Effector CD4-positive, alpha-beta T cell (primary cell): ENCODE data around the gene GRIK2.

ENCODE experiments used
- DNase-seq: peaks from one replicate; pipeline ENCODE4 v3.0.0-alpha.2; 2020

GRIK2 gene

DNA sequence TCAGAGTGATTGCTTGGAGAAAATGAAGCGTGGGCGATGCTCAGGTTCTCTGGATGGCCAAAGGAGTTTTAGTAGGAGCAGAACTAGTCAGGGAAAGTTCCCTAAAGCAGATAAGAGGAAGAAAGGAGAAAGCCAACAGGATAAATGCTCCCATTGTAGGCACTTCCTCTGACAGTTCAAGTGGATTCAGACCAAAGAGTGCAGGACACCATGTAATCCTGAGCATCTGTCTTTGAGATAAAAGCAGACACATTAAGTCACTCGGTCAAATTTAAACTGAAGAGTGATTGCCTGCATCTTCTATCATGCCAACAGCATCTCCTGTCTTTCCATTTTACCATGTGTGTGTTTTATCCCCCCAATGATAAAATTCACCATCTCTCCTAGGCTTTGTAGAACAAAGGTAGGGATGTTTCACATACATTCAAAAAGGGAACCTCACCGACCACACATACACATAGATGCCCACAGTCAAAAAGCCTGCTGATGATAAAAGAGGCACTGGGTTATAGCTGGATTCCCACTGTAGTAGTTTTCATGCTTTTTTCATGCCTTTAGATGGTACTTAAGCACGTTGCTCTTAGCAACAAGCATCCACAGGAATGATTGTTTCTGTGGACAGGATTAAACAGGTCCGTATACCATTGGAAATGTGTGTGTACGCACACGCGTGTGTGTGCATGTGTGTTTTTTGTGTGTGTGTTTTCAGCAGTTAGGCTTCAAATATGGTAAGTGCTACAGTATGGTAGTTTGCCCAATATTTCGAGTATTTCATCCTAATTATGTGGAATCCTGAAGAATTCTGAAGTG is 7.0 kb downstream of the GRIK2 start:
- no peak for DNase-seq

- DNase-seq: no peak
Observed at GRCh38 chr6:101401171-101401570, 7.7 kb downstream of the GRIK2 start.

DNA sequence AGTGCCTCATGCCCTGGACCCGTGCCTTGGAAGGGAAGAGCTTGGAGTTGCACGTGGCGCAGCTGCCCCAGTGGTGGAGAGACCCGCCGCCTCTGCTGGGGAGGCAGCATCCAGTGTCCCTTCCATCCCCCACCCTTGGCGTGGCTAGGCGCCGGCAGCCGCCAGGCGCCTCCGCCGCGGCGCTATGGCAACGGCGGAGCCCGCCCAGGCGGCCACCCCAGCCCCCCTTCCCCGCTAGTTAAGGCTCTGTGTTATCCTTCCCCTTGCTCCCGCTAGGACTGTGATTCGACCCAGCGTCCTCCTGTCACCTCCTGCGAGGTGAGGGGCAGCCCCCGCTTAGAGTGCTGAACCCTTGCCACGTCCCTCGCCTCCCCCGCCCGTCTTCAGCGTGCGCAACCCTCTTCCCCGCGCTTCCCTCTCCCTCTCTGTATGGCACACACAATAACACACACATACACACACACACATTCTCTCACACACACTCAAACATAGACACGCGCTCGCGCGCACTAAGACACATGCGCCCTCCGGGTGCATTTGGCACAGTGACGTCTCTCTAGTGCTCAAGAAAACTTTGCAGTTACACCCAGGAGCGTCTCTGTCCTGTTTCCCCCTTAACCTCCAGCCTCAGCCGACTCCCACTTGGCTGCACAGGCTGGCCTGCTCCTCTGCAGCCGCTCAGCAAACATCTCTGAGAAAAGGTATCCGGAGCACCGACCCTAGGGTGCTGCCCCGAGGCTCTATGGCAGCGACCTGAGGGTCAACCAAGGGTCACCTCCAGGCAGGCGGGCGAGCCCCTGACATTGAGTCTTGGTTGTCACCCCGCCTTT is 8.5 kb downstream of the GRIK2 start:
- DNase-seq: no peak

GRCh38 chr6:101402622-101403031 is 9.1 kb downstream of the GRIK2 start:
- no peak for DNase-seq

DNA sequence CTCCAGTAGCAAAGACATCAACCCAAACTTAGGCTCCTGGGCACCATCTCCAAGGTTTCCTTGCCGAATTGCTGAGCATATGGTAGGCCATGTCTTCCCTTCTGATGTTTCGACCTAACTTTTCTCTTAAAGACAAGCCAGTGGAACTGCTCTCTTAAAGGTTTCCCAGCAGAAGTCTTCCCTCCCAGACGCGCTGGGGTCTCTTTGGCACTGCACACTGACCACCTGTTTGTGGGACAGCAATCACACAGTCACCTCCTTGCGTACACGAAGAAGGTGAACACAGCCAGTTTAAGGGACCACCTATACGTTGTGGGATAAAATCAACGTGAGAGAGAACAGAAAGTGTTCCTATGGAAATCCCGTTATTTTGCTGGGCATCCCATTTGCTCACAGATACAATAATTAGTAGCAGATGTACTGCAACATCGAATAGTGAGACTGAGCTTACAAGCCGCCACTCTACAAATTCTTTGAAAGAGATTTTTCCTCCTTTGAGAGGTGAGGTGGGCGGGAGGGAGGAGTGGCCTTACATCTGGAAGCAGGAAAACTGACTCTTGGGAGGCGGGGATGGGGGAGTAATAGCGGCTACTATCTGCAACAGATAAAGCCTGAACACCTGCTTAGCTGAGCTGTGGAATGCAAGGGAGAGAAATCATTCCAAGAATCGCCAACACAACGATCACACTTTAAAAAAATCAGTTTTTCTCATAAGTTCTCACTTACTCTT is 9.9 kb downstream of the GRIK2 start:
- DNase-seq: no peak

GRCh38 chr6:101404775-101405174 is 11.3 kb downstream of the GRIK2 start:
- DNase-seq: no peak

- no peak for DNase-seq
Observed at GRCh38 chr6:101413773-101414172, 20.3 kb downstream of the GRIK2 start.

- DNase-seq: no peak
Observed at GRCh38 chr6:101417900-101418299, 24.4 kb downstream of the GRIK2 start.

GRCh38 chr6:101422251-101422650 is 28.7 kb downstream of the GRIK2 start:
- no peak for DNase-seq

GRCh38 chr6:101422811-101423210 is 29.3 kb downstream of the GRIK2 start:
- no peak for DNase-seq

DNA sequence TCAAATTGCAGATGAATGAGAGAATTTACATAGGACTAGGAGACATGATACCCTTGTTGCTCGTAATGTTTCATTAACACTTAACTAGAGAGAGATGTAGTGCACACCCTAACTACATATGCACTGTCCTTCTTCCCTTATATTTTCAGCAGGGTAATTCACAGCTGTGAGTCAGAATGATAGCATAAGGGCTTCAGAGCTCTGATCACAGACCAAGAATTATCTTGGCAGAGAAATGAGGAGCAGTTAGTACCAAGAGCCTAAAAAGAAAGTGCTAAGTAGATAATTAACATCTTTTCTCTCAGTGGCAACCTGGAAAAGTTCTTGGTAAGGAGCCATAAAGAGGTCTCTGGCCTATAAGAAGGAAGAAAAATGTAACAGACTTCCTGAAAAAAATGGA is 35.8 kb downstream of the GRIK2 start:
- no peak for DNase-seq

DNA sequence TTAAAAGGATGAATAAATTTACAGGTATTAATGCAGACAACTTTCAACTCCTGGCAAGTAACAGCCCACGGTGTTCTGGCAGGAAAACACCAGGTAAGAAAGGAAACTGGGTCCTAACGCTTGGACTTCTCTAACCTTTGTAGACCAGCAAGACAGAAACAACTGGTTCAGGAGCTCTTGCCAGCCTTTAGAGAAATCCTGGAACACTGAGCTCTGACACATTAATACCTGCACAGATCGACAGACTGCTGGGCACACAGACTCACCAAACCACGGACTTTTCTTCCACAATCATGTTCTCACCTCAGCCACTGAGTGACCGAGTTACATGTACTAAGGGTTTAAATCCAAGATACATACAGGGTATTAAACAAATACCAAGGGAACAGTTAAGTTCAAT is 36.3 kb downstream of the GRIK2 start:
- no peak for DNase-seq

DNA sequence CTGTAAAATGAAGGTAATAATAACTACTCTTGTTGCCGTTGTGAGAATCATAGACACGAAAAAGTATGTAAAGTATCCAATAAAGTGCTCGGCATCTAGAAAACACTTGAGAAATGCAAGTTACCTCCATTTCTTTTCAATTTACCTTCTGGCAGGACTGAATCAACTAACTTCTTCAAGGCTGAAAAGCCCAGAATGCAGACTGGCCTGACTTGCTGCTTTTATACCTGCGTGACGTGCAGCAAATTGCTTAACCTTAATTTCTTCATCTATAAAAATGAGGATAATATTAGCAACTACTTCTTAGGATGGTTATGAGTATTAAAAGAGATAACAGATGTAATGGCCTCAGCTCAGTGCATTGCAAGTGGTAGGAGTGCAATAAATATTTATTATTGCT is 39.6 kb downstream of the GRIK2 start:
- DNase-seq: no peak

GRCh38 chr6:101434601-101435000 is 41.1 kb downstream of the GRIK2 start:
- DNase-seq: no peak

DNA sequence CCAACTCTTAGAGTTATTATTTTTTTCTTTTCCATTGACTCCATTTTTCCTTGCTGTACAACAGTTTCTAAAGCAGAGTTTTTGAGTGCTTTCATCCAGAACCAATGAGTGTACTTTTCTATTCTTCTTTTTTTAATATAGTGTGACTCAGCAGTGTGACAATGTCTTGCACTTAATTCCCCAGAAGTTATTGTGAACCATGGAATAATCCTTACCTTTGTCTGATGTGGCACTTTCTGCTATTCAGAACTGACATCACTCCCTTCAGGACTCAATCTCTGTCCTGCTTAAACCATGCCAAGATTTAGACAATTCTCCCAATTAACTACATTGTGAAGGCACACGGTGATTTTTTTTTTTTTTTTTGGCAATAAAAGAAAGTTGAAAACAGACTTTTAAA is 41.5 kb downstream of the GRIK2 start:
- DNase-seq: no peak

DNA sequence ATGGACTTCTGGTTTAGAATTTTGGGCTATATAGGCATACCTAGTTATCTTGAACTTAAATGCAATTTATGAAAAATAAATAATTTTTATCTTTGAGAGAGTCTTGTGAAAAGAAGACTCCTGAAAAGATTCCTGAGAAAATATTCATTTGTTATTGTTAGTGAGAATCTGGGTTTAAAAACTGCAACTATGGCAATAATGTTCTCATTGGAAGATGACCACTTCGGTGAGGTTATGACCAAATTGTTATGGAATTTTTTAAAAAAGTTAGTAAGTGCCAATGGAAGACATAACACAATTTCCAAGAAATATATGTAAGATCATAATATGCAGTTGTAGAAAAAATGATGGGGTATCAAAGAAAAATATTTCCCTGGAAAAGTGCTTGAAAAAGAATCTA is 46.3 kb downstream of the GRIK2 start:
- DNase-seq: no peak

GRCh38 chr6:101443315-101443714 is 49.8 kb downstream of the GRIK2 start:
- DNase-seq: no peak

DNA sequence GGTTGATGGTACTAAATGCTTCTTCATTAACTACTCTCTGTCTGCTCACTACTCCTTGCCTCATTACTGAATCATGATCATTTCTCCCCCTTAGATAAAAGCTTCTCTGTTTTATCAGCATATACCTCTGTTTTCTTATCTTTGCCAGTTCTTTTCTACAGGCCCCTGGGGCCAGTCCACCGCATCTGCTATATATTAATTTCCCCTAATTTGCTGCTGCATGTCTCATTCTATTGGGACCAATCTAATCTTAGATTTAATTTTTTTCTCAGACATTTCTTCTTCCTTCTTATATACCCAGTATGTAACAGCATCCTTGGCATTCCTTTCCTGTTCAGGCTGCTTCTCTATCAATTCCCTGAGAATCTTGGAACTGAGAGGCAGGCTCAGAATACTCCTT is 51.2 kb downstream of the GRIK2 start:
- DNase-seq: no peak

- DNase-seq: no peak
Observed at GRCh38 chr6:101445527-101445926, 52.0 kb downstream of the GRIK2 start.

DNA sequence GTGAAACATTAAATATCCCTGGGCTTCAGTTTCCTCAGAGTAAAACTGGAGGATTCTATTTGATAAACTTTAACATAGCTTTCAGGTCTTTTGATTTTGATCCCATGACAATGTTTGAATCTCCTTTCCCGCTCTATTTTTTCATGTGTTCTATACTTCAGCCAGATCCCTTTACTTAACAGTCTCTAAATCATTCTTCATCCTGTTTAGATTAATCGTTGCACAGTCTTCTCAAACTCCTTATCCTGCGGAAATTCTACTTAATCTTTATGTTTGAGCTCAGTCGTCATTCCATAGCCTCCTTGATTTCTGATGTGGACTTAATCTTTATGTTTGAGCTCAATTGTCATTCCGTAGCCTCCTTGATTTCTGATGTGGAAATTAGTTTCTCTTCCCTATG is 57.4 kb downstream of the GRIK2 start:
- DNase-seq: no peak

DNA sequence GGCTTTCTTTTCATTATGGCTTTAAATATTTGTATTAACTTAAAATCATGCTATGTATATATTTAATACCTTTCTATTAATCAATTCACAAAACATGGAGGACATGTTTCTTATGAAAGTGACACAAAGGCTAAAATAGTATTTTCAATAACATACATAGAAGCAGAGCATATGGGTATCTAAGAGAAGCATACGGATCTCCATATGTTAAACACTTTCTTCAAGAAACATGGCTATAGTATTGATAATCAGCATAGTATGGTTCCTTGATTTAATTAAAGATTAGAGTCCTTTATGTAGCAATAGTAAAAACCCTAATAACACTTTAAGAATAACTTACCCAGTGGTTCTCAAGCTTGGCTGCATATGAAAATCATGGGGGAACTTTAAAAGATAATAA is 58.5 kb downstream of the GRIK2 start:
- no peak for DNase-seq

- no peak for DNase-seq
Observed at GRCh38 chr6:101453221-101453620, 59.7 kb downstream of the GRIK2 start.

DNA sequence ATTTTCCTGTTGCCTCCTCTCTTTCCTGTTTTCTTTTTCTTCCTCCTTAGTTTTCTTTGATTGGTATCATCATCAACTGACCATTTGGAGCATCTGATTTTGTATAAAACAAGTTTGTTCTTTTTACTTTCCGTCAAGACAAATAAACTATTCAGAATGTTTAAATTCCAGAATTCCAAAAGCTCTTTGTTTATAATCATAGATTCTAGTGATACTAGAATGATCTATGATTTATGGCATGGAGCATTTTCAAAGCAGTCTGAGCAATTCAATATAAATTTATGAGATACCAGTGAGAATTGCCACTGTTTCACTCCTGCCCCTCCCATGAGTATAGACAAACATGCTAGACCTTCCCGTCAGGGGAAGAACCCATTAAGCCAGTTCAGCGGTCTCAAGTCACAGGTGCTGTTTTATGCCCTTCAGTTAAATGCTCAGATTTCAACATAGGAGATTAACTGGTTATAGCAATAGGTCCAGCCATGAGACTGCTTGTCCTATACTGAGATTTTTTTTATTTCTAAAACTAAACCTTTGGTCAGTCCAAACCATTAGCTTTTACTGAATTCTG is 60.7 kb downstream of the GRIK2 start:
- DNase-seq: no peak
